ENCODE results near the gene CCR6. TPM values are rescaled to one million over a fixed set of nuclear protein-coding genes. Genes with fewer than 3 reads are reported as not detected.
"Not testable (repeated sequence)": the region's sequence is repeated elsewhere in the genome, so short reads cannot be mapped to it uniquely, and the experiment has no call there.

CCR6 gene
- total RNA-seq, 1 donor from 2014 or later = 0.52 TPM

DNA sequence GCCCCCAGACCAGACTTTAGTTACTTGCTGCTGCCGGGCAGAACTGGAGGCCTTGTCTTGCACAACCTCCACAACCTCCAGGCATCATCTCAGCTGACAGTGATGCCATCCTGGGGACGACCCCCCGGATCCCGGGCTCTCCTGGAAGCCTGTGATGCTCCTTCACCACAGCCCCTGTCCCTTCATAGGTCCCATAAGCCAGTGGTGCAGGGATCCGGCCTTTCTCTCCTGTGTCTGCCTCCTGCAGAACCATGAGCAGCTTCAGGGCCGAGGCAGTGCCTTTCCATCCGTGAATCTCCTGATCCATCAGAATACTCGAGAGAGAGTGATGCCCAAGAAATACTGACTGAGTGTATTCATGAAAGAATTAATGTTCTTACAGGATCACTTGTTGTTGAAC is 57.2 kb downstream of the CCR6 start:
- H3K4me1 ChIP-seq (ENCODE audit: control insufficient read depth in 3 of 3, insufficient read depth in 3 of 3, low read length in 3 of 3) = not testable (repeated sequence)

DNA sequence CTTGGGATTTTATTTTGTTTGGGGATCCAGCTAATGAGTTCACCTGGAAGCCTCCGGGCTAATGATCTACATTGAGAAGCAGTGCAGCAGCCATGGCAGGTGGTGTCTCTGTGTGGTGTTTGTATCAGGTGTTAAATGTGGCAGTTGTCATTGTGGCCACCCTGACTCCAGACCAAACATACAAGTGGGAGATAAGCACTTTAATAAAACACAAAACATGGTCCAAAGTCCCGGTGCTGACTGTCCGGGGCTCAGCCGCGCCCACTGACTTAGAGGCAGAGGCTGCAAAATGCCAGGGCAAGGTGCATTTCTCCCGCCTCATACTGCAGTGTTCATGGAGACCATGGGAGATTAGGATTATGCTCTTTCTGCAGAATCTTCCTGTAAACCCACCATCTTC is 58.5 kb downstream of the CCR6 start:
- not testable (repeated sequence) for H3K36me3 ChIP-seq (ENCODE audit: control insufficient read depth in 3 of 3, insufficient read depth in 3 of 3, low read length in 3 of 3); H3K9me3 ChIP-seq (ENCODE audit: control insufficient read depth in 3 of 3, low read length in 3 of 3); H3K27ac ChIP-seq (ENCODE audit: low read depth, low read length); H3K4me1 ChIP-seq (ENCODE audit: control insufficient read depth in 3 of 3, insufficient read depth in 3 of 3, low read length in 3 of 3); H3K9ac ChIP-seq (ENCODE audit: low read depth in 1 of 3, low read length in 3 of 3); H3K4me3 ChIP-seq (ENCODE audit: low read length in 3 of 3); H3K27me3 ChIP-seq (ENCODE audit: control insufficient read depth in 3 of 3, insufficient read depth in 3 of 3, low read length in 3 of 3)

More for the DNA sequence above, 57.2 kb downstream of the CCR6 start:
- H3K36me3 ChIP-seq (ENCODE audit: control insufficient read depth in 3 of 3, insufficient read depth in 3 of 3, low read length in 3 of 3); H3K9ac ChIP-seq (ENCODE audit: low read depth in 1 of 3, low read length in 3 of 3); H3K27me3 ChIP-seq (ENCODE audit: control insufficient read depth in 3 of 3, insufficient read depth in 3 of 3, low read length in 3 of 3); H3K27ac ChIP-seq (ENCODE audit: low read depth, low read length); H3K9me3 ChIP-seq (ENCODE audit: control insufficient read depth in 3 of 3, low read length in 3 of 3); H3K4me3 ChIP-seq (ENCODE audit: low read length in 3 of 3): not testable (repeated sequence)

DNA sequence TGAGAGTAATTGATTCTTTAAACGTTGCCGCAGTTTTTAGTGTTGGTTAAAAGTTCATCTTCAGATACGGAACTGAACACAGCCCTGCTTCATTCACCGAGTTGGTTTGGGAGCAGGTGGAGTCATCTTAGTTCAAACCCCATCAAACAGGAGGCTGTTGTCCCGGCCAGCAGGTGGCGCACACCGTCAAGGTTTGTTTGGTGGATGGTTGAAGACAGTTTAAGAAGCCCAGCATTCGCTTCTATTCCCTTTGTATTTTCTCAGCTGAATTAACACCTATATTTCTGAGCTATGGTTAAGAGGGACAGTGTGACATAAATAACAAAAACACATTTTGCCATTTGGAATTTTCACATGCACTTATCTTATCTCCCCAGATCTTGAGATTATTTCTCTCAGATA is 60.0 kb downstream of the CCR6 start:
- H3K27ac ChIP-seq (ENCODE audit: low read depth, low read length); H3K9me3 ChIP-seq (ENCODE audit: control insufficient read depth in 3 of 3, low read length in 3 of 3); H3K4me1 ChIP-seq (ENCODE audit: control insufficient read depth in 3 of 3, insufficient read depth in 3 of 3, low read length in 3 of 3); H3K9ac ChIP-seq (ENCODE audit: low read depth in 1 of 3, low read length in 3 of 3); H3K36me3 ChIP-seq (ENCODE audit: control insufficient read depth in 3 of 3, insufficient read depth in 3 of 3, low read length in 3 of 3); H3K27me3 ChIP-seq (ENCODE audit: control insufficient read depth in 3 of 3, insufficient read depth in 3 of 3, low read length in 3 of 3); H3K4me3 ChIP-seq (ENCODE audit: low read length in 3 of 3): not testable (repeated sequence)

DNA sequence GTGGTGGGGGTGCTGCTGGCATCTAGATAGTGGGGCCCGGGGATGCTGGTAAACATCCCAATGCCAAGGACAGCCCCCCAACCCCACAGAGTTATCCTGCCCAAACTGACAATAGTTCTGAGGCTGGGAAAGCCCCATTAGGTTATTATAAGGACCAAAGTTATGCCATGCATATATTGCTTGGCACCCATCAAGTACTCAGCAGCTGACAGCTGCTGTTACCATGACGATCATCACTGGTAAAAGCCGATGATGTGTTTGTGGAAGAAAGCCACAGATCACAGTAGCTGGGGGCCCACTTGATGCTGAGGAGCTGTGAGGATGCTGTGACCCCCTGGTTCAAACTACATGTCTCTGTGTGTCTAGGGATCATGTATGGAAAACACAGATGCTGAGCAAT is 62.2 kb downstream of the CCR6 start:
- H3K9me3 ChIP-seq (ENCODE audit: control insufficient read depth in 3 of 3, low read length in 3 of 3); H3K27ac ChIP-seq (ENCODE audit: low read depth, low read length); H3K4me3 ChIP-seq (ENCODE audit: low read length in 3 of 3); H3K9ac ChIP-seq (ENCODE audit: low read depth in 1 of 3, low read length in 3 of 3); H3K36me3 ChIP-seq (ENCODE audit: control insufficient read depth in 3 of 3, insufficient read depth in 3 of 3, low read length in 3 of 3); H3K27me3 ChIP-seq (ENCODE audit: control insufficient read depth in 3 of 3, insufficient read depth in 3 of 3, low read length in 3 of 3); H3K4me1 ChIP-seq (ENCODE audit: control insufficient read depth in 3 of 3, insufficient read depth in 3 of 3, low read length in 3 of 3): not testable (repeated sequence)

DNA sequence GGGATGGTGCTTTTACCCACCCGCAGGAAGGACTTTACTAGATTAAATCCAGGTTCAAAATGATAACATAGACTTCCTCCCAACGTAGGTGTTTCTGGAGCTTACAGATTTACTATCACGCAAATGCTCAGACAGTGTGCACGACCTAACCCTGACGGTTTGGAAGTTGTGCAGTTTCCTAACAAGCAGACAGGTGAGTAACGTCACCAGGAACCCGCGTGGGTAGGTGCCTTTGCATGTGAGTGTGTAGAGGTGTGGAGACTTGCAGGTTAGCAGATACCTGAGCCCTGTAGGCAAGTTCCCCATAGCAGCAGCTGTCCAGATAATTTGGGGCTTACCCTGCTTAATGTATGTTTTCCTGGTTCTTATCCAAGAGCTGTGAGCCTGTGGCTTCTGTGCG is 64.4 kb downstream of the CCR6 start:
- H3K36me3 ChIP-seq (ENCODE audit: control insufficient read depth in 3 of 3, insufficient read depth in 3 of 3, low read length in 3 of 3); H3K4me1 ChIP-seq (ENCODE audit: control insufficient read depth in 3 of 3, insufficient read depth in 3 of 3, low read length in 3 of 3); H3K9me3 ChIP-seq (ENCODE audit: control insufficient read depth in 3 of 3, low read length in 3 of 3); H3K9ac ChIP-seq (ENCODE audit: low read depth in 1 of 3, low read length in 3 of 3); H3K27me3 ChIP-seq (ENCODE audit: control insufficient read depth in 3 of 3, insufficient read depth in 3 of 3, low read length in 3 of 3); H3K4me3 ChIP-seq (ENCODE audit: low read length in 3 of 3); H3K27ac ChIP-seq (ENCODE audit: low read depth, low read length): not testable (repeated sequence)

Other genes starting within 250 kb of the CCR6 start
- 20.9 TPM for gene RNASET2, start 166.5 kb upstream of the CCR6 start, total RNA-seq
- gene CEP43, start 123.7 kb upstream of the CCR6 start, total RNA-seq = 16.7 TPM
- gene GPR31, start 34.9 kb downstream of the CCR6 start, total RNA-seq = not detected
- not detected for gene UNC93A, start 168.2 kb downstream of the CCR6 start, total RNA-seq
- gene TTLL2, start 202.0 kb downstream of the CCR6 start, total RNA-seq = not detected

Measured in skeletal muscle tissue (tissue), 4 donors.